Calu3 (cell line): ENCODE results near the gene RALGPS2. TPM values are rescaled to one million over a fixed set of nuclear protein-coding genes. Genes with fewer than 3 reads are reported as not detected.
A peak's percentile ranks its signal among the peaks of the same experiment; 100 is the strongest.

ENCODE experiments used
- BruUV-seq: library from RNA; stranded (reverse); fragments of 400-500 nt; replicated peaks from 2 replicates; lab custom pipeline; 2021; lab: Mats Ljungman, UMichigan
- CTCF ChIA-PET: fragments of 300-600 bp; sonication (Branson Sonifier 250); formaldehyde crosslinking; loops from one replicate; lab custom pipeline; 2022; ENCODE audit warnings: antibody characterized with exemption; lab: Charles Lee
- DNase-seq: peaks from one replicate; pipeline ENCODE4 v3.0.0; 2022
- H3K27ac Mint-ChIP-seq: one replicate; pipeline ENCODE4 v1.8.0; 2022; ENCODE audit warnings: mixed read lengths; ENCODE audit not compliant: unreplicated experiment
- H3K27me3 Mint-ChIP-seq: one replicate; pipeline ENCODE4 v1.8.0; 2022; ENCODE audit warnings: mixed read lengths; ENCODE audit not compliant: unreplicated experiment
- H3K36me3 Mint-ChIP-seq: one replicate; pipeline ENCODE4 v1.8.0; 2022; ENCODE audit warnings: mild to moderate bottlenecking, moderate library complexity, mixed read lengths; ENCODE audit not compliant: insufficient read depth, unreplicated experiment
- H3K4me1 Mint-ChIP-seq: one replicate; pipeline ENCODE4 v1.8.0; 2022; ENCODE audit warnings: mild to moderate bottlenecking, low read depth, mixed read lengths; ENCODE audit not compliant: unreplicated experiment
- H3K4me3 Mint-ChIP-seq: one replicate; pipeline ENCODE4 v1.8.0; 2022; ENCODE audit warnings: mild to moderate bottlenecking, low read depth, moderate library complexity, mixed read lengths; ENCODE audit not compliant: unreplicated experiment
- H3K9me3 Mint-ChIP-seq: one replicate; pipeline ENCODE4 v1.8.0; 2022; ENCODE audit warnings: low read depth, mixed read lengths; ENCODE audit not compliant: unreplicated experiment
- intact Hi-C: fragments of 100-400 bp; cut with micrococcal nuclease; formaldehyde crosslinking; loops from one replicate; pipeline ENCODE4 v1.10.0; 2022; ENCODE audit not compliant: unreplicated experiment
- total RNA-seq: library from RNA; stranded (reverse); gene quantifications from 2 replicates; pipeline ENCODE4 v1.2.3, GENCODE V29; 2022
- TF ChIP-seq, protein P1 (sequence below): fragments of 200-600 bp; IDR thresholded peaks from one replicate; pipeline ENCODE4 v1.8.0; 2022; ENCODE audit warnings: antibody characterized with exemption; ENCODE audit not compliant: unreplicated experiment

Gene RALGPS2
- total RNA-seq, 1 experiment from 2014 or later, result 47.6 TPM

- H3K27ac Mint-ChIP-seq, result no peak overlapping the region
- TF ChIP-seq, protein P1, sequence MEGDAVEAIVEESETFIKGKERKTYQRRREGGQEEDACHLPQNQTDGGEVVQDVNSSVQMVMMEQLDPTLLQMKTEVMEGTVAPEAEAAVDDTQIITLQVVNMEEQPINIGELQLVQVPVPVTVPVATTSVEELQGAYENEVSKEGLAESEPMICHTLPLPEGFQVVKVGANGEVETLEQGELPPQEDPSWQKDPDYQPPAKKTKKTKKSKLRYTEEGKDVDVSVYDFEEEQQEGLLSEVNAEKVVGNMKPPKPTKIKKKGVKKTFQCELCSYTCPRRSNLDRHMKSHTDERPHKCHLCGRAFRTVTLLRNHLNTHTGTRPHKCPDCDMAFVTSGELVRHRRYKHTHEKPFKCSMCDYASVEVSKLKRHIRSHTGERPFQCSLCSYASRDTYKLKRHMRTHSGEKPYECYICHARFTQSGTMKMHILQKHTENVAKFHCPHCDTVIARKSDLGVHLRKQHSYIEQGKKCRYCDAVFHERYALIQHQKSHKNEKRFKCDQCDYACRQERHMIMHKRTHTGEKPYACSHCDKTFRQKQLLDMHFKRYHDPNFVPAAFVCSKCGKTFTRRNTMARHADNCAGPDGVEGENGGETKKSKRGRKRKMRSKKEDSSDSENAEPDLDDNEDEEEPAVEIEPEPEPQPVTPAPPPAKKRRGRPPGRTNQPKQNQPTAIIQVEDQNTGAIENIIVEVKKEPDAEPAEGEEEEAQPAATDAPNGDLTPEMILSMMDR, result no peak
- intact Hi-C loops, result no loop called here
- BruUV-seq, result no TSS peak
- no peak overlapping the region for H3K4me3 Mint-ChIP-seq
- DNase-seq, result no peak
- H3K9me3 Mint-ChIP-seq, result no peaks in the 10 kb centered on the region
- H3K27me3 Mint-ChIP-seq, result no peaks in the 10 kb centered on the region
- H3K4me1 Mint-ChIP-seq, result peaks cover 36% of the 10 kb centered on the region
- peaks cover 4% of the 10 kb centered on the region for H3K36me3 Mint-ChIP-seq
- CTCF ChIA-PET, result interaction anchor here (1.0 kb wide), 1 partner anchor 73 kb away, joined by 3 read pairs; no protein-coding TSS in a partner anchor
These were observed 41.8 kb upstream of the RALGPS2 start for GRCh38 chr1:178683291-178683690.

DNA sequence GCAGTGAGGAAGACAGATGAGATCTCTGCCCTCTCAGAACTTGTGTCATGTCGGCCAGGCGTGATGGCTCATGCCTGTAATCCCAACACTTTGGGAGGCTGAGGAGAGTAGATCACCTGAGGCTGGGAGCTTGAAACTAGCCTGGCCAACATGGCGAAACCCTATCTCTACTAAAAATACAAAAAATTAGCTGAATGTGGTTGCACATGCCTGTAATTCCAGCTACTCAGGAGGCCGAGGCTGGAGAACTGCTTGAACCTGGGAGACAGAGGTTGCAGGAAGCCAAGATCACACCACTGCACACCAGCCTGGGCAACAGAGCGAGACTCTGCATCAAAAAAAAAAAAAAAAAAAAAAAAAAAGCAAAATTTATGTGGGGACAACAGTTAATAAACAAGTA, 40.9 kb upstream of the RALGPS2 start:
- TF ChIP-seq, protein P1, result no peak
- DNase-seq, result no peak
- no TSS peak for BruUV-seq
- Mint-ChIP-seq H3K27ac (peak overlapping the region; percentile 78), H3K4me1 (peaks cover 36% of the 10 kb centered on the region), H3K27me3 (no peaks in the 10 kb centered on the region), H3K36me3 (peaks cover 4% of the 10 kb centered on the region), H3K9me3 (no peaks in the 10 kb centered on the region), H3K4me3 (no peak overlapping the region)
- CTCF ChIA-PET, result interaction anchor here (0.7 to 1.3 kb wide), 6 partner anchors 18 to 702 kb away, joined by 3 to 9 read pairs (median 4); no protein-coding TSS in a partner anchor
- intact Hi-C loops, result loop anchor here (1.0 kb wide), 1 partner anchor 27 kb away; no protein-coding TSS in a partner anchor

GRCh38 chr1:178684542-178685000, 40.5 kb upstream of the RALGPS2 start:
- no TSS peak for BruUV-seq
- Mint-ChIP-seq H3K4me3 (no peak overlapping the region), H3K4me1 (peaks cover 36% of the 10 kb centered on the region), H3K9me3 (no peaks in the 10 kb centered on the region), H3K27me3 (no peaks in the 10 kb centered on the region), H3K27ac (peak overlapping the region; percentile 78), H3K36me3 (peaks cover 4% of the 10 kb centered on the region)
- TF ChIP-seq, protein P1, result no peak
- CTCF ChIA-PET, result interaction anchor here (0.7 to 1.4 kb wide), 6 partner anchors 17 to 702 kb away, joined by 4 to 9 read pairs (median 4); no protein-coding TSS in a partner anchor
- no peak for DNase-seq
- intact Hi-C loops, result loop anchor here (1.0 kb wide), 1 partner anchor 27 kb away; no protein-coding TSS in a partner anchor

DNA sequence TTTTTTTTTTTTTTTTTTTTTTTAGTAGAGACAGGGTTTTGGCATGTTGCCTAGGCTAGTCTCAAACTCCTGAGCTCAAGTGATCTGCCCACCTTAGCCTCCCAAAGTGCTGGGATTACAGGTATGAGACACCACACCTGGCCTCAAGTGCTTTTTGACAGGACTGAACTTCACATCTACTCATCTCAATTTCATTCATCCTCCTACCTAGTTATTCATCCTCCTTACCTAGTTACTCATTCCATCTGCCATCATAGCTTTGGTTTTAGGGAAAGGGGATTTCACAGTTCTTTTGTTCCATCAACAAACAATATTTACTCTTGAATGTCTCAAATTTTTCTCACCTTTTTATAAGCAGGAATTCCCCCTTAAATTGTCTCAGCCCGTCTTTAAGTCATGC, 38.6 kb upstream of the RALGPS2 start:
- peaks cover 4% of the 10 kb centered on the region for H3K36me3 Mint-ChIP-seq
- TF ChIP-seq, protein P1, result no peak
- peak overlapping the region; percentile 52 for H3K27ac Mint-ChIP-seq
- no peak overlapping the region for H3K4me3 Mint-ChIP-seq
- no peak for DNase-seq
- peaks cover 36% of the 10 kb centered on the region for H3K4me1 Mint-ChIP-seq
- intact Hi-C loops, result no loop called here
- CTCF ChIA-PET, result interaction anchor here (0.6 to 0.7 kb wide), 3 partner anchors 95 to 355 kb away, joined by 3 to 7 read pairs (median 5); no protein-coding TSS in a partner anchor
- no peaks in the 10 kb centered on the region for H3K27me3 Mint-ChIP-seq
- no TSS peak for BruUV-seq
- H3K9me3 Mint-ChIP-seq, result no peaks in the 10 kb centered on the region
